DOHH2 (cell line): Measurements from ENCODE around the gene RALA.

Experiments
- EZH2phosphoT487 ChIP-seq: fragments of 200-600 bp; sonication (generic); IDR thresholded peaks from 2 replicates; pipeline ENCODE4 v1.6.1; 2017; ENCODE audit warnings: borderline replicate concordance, mild to moderate bottlenecking, antibody characterized with exemption, low read length, moderate library complexity, mixed read lengths
- TF ChIP-seq, protein P1 (sequence below): fragments of 200-600 bp; sonication (generic); IDR thresholded peaks from one replicate; pipeline ENCODE4 v1.5.1; 2014; ENCODE audit warnings: antibody characterized with exemption, mild to moderate bottlenecking, low read depth, low read length; ENCODE audit not compliant: poor library complexity, severe bottlenecking

DNA sequence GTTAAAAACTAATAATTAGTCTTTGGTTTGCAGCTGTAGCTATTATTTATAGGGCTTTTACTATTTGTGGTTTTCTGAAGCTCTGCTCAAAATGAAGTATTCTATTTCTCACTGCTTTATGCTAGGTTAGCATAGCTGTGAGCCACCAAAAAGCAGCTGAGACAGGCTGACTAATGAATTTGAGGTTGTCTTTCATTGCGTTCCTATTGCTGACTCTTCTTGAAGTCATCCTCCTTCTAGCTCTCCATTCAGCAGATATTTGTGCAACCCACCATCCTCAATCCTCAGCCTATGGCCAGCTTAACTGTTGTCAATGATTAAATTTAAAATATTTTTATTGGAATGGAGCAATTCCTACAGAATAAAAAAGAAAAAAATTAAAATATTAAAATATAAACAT, 2.1 kb upstream of the RALA start:
- TF ChIP-seq, protein P1, sequence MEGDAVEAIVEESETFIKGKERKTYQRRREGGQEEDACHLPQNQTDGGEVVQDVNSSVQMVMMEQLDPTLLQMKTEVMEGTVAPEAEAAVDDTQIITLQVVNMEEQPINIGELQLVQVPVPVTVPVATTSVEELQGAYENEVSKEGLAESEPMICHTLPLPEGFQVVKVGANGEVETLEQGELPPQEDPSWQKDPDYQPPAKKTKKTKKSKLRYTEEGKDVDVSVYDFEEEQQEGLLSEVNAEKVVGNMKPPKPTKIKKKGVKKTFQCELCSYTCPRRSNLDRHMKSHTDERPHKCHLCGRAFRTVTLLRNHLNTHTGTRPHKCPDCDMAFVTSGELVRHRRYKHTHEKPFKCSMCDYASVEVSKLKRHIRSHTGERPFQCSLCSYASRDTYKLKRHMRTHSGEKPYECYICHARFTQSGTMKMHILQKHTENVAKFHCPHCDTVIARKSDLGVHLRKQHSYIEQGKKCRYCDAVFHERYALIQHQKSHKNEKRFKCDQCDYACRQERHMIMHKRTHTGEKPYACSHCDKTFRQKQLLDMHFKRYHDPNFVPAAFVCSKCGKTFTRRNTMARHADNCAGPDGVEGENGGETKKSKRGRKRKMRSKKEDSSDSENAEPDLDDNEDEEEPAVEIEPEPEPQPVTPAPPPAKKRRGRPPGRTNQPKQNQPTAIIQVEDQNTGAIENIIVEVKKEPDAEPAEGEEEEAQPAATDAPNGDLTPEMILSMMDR = no peak
- no peak for TF ChIP-seq EZH2phosphoT487
